ENCODE results near the gene TOPORS.

The TOPORS gene

GRCh38 chr9:32500768-32501167 lies 51.6 kb downstream of the TOPORS start:
- no peak for DNase-seq

GRCh38 chr9:32497921-32498320 lies 54.5 kb downstream of the TOPORS start:
- no peak for DNase-seq

GRCh38 chr9:32490601-32491000 lies 61.8 kb downstream of the TOPORS start:
- no peak for DNase-seq
